Loucy (cell line): ENCODE data around the gene SYT1.

ENCODE experiments used
- EZH2phosphoT487 ChIP-seq: fragments of 200-600 bp; IDR thresholded peaks from 2 replicates; pipeline ENCODE4 v1.6.1; 2018; ENCODE audit warnings: antibody characterized with exemption, mild to moderate bottlenecking, moderate library complexity, borderline replicate concordance
- TF ChIP-seq, protein P1 (sequence below): fragments of 200-600 bp; sonication (generic); conservative IDR thresholded peaks from 2 replicates; pipeline ENCODE4 v1.5.1; 2014; ENCODE audit warnings: mild to moderate bottlenecking, antibody characterized with exemption, low read length

GRCh38 chr12:79329933-79330332, 465.4 kb downstream of the SYT1 start:
- TF ChIP-seq, protein P1, sequence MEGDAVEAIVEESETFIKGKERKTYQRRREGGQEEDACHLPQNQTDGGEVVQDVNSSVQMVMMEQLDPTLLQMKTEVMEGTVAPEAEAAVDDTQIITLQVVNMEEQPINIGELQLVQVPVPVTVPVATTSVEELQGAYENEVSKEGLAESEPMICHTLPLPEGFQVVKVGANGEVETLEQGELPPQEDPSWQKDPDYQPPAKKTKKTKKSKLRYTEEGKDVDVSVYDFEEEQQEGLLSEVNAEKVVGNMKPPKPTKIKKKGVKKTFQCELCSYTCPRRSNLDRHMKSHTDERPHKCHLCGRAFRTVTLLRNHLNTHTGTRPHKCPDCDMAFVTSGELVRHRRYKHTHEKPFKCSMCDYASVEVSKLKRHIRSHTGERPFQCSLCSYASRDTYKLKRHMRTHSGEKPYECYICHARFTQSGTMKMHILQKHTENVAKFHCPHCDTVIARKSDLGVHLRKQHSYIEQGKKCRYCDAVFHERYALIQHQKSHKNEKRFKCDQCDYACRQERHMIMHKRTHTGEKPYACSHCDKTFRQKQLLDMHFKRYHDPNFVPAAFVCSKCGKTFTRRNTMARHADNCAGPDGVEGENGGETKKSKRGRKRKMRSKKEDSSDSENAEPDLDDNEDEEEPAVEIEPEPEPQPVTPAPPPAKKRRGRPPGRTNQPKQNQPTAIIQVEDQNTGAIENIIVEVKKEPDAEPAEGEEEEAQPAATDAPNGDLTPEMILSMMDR: no peak
- no peak for TF ChIP-seq EZH2phosphoT487
